Retinal pigment epithelial cell (primary cell): ENCODE data around the gene THBS2.

Experiments
- DNase-seq: peaks from one replicate; pipeline ENCODE4 v3.0.0-alpha.2; 2010; ENCODE audit warnings: low read depth
- H3K4me3 ChIP-seq: 2 replicates; pipeline ENCODE4 v1.5.1; 2011; ENCODE audit warnings: mild to moderate bottlenecking, low read length, control low read depth, moderate library complexity
- CTCF ChIP-seq: conservative IDR thresholded peaks from 2 replicates; pipeline ENCODE4 v1.5.1; 2011; ENCODE audit warnings: low read depth, low read length, control low read depth, inconsistent platforms

The THBS2 gene

GRCh38 chr6:169169375-169169774 lies 84.3 kb downstream of the THBS2 start:
- no peak overlapping the region for H3K4me3 ChIP-seq
- no peak for TF ChIP-seq CTCF
- no peak for DNase-seq

GRCh38 chr6:169168706-169169105 lies 84.9 kb downstream of the THBS2 start:
- no peak for TF ChIP-seq CTCF
- DNase-seq = no peak
- H3K4me3 ChIP-seq = no peak overlapping the region

- TF ChIP-seq CTCF = no peak
- no peak overlapping the region for H3K4me3 ChIP-seq
- no peak for DNase-seq
Measured at GRCh38 chr6:169168302-169168630, 85.4 kb downstream of the THBS2 start.

- no peak for DNase-seq
- no peak overlapping the region for H3K4me3 ChIP-seq
- TF ChIP-seq CTCF = no peak
Measured at GRCh38 chr6:169167581-169168301, 85.9 kb downstream of the THBS2 start.

- no peak for DNase-seq
- no peak overlapping the region for H3K4me3 ChIP-seq
- no peak for TF ChIP-seq CTCF
Measured at GRCh38 chr6:169166896-169167580, 86.6 kb downstream of the THBS2 start.
